Measurements from ENCODE around the gene HSPA9. TPM values are rescaled to one million over a fixed set of nuclear protein-coding genes. Genes with fewer than 3 reads are reported as not detected.

Gene HSPA9
- total RNA-seq, 1 experiment from 2014 or later, result 414 TPM

DNA sequence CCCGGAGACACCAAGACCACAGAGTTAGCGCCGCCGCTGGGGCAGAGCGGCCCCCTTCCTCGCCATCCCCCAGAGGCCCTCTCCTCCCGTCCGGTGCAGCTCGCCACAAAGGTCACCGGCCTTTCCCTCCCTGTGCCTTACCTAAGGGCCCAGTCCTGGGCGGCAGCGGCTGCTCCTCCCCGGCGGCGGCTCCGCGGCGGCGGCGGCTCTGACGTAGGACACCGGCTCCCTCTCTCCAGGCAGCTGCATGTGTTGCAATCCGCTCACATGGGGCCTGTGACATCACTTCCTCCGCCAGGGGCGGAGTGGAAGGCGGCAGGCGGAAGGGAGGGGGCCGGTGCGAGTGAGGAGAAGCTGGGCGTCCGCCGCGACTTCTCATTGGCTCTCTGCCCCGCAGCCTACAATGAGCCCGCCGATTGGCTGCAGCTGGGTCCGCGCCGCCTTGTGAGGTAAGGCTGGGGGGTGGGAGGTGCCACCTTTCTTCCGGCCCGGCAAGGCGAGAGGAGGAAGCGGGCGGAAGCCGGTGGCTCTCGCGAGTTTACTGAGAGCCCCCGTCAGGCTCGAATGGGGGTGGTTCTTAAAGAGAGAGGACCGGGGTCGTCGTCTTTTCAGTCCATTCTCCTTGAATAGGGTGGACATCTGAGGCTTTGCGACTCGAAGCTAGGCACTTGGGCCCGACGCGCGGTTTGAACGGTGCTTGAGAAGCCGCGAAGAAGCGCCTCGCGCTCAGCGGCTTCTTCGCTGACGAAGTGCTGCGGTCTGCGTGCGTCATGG is 32.1 kb downstream of the HSPA9 start, which contains the start of gene ETF1 (continued):
- TF ChIP-seq, protein P1, sequence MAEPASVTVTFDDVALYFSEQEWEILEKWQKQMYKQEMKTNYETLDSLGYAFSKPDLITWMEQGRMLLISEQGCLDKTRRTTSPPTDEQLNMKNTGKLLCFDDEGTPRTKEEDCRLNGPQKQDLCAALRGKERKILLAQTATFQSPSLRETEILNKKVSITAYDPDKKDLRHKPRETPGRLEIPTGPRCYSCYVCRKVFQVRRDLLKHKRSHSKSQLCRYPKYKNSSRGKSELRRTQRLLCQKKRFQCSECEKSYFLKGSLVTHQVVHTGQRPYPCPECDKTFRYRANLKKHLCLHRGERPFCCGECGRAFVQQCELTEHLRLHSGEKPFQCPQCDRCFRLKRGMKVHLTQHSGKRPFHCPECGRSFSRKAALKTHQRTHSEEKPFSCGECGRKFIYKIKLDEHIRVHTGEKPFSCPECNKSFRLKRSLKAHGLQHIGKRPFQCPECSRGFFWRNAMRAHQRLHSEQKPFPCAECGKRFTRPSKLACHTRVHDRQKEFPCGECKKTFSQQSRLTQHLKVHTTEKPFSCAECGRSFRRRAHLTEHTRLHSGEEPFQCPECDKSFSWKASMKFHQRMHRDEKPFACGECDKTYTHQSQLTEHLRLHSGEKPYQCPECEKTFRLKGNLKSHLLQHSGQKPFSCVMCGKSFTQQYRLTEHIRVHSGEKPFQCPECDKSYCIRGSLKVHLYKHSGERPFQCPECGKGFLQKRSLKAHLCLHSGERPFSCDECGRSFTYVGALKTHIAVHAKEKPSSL (CRISPR knock-in tag; conservative IDR thresholded peaks at IDR 0.05), result no peak
- no peak for TF ChIP-seq NR1H2 (CRISPR knock-in tag; IDR thresholded peaks at IDR 0.05)
- TF ChIP-seq, protein P2, sequence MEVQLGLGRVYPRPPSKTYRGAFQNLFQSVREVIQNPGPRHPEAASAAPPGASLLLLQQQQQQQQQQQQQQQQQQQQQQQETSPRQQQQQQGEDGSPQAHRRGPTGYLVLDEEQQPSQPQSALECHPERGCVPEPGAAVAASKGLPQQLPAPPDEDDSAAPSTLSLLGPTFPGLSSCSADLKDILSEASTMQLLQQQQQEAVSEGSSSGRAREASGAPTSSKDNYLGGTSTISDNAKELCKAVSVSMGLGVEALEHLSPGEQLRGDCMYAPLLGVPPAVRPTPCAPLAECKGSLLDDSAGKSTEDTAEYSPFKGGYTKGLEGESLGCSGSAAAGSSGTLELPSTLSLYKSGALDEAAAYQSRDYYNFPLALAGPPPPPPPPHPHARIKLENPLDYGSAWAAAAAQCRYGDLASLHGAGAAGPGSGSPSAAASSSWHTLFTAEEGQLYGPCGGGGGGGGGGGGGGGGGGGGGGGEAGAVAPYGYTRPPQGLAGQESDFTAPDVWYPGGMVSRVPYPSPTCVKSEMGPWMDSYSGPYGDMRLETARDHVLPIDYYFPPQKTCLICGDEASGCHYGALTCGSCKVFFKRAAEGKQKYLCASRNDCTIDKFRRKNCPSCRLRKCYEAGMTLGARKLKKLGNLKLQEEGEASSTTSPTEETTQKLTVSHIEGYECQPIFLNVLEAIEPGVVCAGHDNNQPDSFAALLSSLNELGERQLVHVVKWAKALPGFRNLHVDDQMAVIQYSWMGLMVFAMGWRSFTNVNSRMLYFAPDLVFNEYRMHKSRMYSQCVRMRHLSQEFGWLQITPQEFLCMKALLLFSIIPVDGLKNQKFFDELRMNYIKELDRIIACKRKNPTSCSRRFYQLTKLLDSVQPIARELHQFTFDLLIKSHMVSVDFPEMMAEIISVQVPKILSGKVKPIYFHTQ (CRISPR knock-in tag; IDR thresholded peaks at IDR 0.05), result no peak
- 0 out of 2 replicates have a peak, but pooled peaks have one; percentile 27 for TF ChIP-seq NR2C2 (CRISPR knock-in tag; IDR thresholded peaks at IDR 0.05)
- TF ChIP-seq, protein P3, sequence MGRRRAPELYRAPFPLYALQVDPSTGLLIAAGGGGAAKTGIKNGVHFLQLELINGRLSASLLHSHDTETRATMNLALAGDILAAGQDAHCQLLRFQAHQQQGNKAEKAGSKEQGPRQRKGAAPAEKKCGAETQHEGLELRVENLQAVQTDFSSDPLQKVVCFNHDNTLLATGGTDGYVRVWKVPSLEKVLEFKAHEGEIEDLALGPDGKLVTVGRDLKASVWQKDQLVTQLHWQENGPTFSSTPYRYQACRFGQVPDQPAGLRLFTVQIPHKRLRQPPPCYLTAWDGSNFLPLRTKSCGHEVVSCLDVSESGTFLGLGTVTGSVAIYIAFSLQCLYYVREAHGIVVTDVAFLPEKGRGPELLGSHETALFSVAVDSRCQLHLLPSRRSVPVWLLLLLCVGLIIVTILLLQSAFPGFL (CRISPR knock-in tag; IDR thresholded peaks at IDR 0.05; ENCODE audit: borderline replicate concordance), result no peak
- TF ChIP-seq MXD4 (CRISPR knock-in tag; IDR thresholded peaks at IDR 0.05; ENCODE audit: borderline replicate concordance), result no peak
- TF ChIP-seq SMAD4 (CRISPR knock-in tag; IDR thresholded peaks at IDR 0.05), result peak; percentile 40
- TF ChIP-seq HMGA2 (CRISPR knock-in tag; IDR thresholded peaks at IDR 0.05), result no peak
- TF ChIP-seq TEAD4 (CRISPR knock-in tag; IDR thresholded peaks at IDR 0.05), result peak; percentile 52; the same call in 1 of the 2 replicates
- peak; percentile 71; the same call in 1 of the 2 replicates for TF ChIP-seq JUN (CRISPR knock-in tag; IDR thresholded peaks at IDR 0.05)
- TF ChIP-seq TP53 (CRISPR knock-in tag; IDR thresholded peaks at IDR 0.05), result peak; percentile 71; the same call in 1 of the 2 replicates
- TF ChIP-seq, protein P4, sequence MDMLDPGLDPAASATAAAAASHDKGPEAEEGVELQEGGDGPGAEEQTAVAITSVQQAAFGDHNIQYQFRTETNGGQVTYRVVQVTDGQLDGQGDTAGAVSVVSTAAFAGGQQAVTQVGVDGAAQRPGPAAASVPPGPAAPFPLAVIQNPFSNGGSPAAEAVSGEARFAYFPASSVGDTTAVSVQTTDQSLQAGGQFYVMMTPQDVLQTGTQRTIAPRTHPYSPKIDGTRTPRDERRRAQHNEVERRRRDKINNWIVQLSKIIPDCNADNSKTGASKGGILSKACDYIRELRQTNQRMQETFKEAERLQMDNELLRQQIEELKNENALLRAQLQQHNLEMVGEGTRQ (CRISPR knock-in tag; IDR thresholded peaks at IDR 0.05), result peak; percentile 88
- no peak for TF ChIP-seq JAZF1 (CRISPR knock-in tag; IDR thresholded peaks at IDR 0.05)
- TF ChIP-seq, protein P5, sequence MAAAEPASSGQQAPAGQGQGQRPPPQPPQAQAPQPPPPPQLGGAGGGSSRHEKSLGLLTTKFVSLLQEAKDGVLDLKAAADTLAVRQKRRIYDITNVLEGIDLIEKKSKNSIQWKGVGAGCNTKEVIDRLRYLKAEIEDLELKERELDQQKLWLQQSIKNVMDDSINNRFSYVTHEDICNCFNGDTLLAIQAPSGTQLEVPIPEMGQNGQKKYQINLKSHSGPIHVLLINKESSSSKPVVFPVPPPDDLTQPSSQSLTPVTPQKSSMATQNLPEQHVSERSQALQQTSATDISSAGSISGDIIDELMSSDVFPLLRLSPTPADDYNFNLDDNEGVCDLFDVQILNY (CRISPR knock-in tag; IDR thresholded peaks at IDR 0.05), result peak; percentile 26
- TF ChIP-seq ETV6 (CRISPR knock-in tag; IDR thresholded peaks at IDR 0.05), result no peak; the same call in 1 of the 2 replicates
- TF ChIP-seq ZNF396 (CRISPR knock-in tag; IDR thresholded peaks at IDR 0.05; ENCODE audit: borderline replicate concordance), result no peak
- no peak for TF ChIP-seq NFATC4 (CRISPR knock-in tag; IDR thresholded peaks at IDR 0.05)
- TF ChIP-seq, protein P6, sequence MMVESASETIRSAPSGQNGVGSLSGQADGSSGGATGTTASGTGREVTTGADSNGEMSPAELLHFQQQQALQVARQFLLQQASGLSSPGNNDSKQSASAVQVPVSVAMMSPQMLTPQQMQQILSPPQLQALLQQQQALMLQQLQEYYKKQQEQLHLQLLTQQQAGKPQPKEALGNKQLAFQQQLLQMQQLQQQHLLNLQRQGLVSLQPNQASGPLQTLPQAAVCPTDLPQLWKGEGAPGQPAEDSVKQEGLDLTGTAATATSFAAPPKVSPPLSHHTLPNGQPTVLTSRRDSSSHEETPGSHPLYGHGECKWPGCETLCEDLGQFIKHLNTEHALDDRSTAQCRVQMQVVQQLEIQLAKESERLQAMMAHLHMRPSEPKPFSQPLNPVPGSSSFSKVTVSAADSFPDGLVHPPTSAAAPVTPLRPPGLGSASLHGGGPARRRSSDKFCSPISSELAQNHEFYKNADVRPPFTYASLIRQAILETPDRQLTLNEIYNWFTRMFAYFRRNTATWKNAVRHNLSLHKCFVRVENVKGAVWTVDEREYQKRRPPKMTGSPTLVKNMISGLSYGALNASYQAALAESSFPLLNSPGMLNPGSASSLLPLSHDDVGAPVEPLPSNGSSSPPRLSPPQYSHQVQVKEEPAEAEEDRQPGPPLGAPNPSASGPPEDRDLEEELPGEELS (CRISPR knock-in tag; IDR thresholded peaks at IDR 0.05), result no peak; the same call in 1 of the 2 replicates
- TF ChIP-seq, protein P7, sequence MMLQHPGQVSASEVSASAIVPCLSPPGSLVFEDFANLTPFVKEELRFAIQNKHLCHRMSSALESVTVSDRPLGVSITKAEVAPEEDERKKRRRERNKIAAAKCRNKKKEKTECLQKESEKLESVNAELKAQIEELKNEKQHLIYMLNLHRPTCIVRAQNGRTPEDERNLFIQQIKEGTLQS (CRISPR knock-in tag; conservative IDR thresholded peaks at IDR 0.05), result no peak
- TF ChIP-seq, protein P8, sequence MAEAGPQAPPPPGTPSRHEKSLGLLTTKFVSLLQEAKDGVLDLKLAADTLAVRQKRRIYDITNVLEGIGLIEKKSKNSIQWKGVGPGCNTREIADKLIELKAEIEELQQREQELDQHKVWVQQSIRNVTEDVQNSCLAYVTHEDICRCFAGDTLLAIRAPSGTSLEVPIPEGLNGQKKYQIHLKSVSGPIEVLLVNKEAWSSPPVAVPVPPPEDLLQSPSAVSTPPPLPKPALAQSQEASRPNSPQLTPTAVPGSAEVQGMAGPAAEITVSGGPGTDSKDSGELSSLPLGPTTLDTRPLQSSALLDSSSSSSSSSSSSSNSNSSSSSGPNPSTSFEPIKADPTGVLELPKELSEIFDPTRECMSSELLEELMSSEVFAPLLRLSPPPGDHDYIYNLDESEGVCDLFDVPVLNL (CRISPR knock-in tag; IDR thresholded peaks at IDR 0.05; ENCODE audit: borderline replicate concordance, low read depth), result no peak
- TF ChIP-seq GABPB1 (CRISPR knock-in tag; IDR thresholded peaks at IDR 0.05), result peak; percentile 94
- TF ChIP-seq ESRRA (CRISPR knock-in tag; IDR thresholded peaks at IDR 0.05; ENCODE audit: borderline replicate concordance), result no peak
- TF ChIP-seq CBFB (CRISPR knock-in tag; IDR thresholded peaks at IDR 0.05; ENCODE audit: low read depth), result no peak; the same call in 1 of the 2 replicates
- peak; percentile 97 for TF ChIP-seq ZBTB21 (CRISPR knock-in tag; IDR thresholded peaks at IDR 0.05; ENCODE audit: borderline replicate concordance)
- TF ChIP-seq, protein P9, sequence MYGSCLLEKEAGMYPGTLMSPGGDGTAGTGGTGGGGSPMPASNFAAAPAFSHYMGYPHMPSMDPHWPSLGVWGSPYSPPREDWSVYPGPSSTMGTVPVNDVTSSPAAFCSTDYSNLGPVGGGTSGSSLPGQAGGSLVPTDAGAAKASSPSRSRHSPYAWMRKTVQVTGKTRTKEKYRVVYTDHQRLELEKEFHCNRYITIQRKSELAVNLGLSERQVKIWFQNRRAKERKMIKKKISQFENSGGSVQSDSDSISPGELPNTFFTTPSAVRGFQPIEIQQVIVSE (CRISPR knock-in tag; IDR thresholded peaks at IDR 0.05; ENCODE audit: borderline replicate concordance), result no peak
- TF ChIP-seq ZNF671 (CRISPR knock-in tag; IDR thresholded peaks at IDR 0.05), result no peak

Data from WTC11 (cell line).